ENCODE data around the gene NSF.
"Not testable (repeated sequence)": the region's sequence is repeated elsewhere in the genome, so short reads cannot be mapped to it uniquely, and the experiment has no call there.

The NSF gene

DNA sequence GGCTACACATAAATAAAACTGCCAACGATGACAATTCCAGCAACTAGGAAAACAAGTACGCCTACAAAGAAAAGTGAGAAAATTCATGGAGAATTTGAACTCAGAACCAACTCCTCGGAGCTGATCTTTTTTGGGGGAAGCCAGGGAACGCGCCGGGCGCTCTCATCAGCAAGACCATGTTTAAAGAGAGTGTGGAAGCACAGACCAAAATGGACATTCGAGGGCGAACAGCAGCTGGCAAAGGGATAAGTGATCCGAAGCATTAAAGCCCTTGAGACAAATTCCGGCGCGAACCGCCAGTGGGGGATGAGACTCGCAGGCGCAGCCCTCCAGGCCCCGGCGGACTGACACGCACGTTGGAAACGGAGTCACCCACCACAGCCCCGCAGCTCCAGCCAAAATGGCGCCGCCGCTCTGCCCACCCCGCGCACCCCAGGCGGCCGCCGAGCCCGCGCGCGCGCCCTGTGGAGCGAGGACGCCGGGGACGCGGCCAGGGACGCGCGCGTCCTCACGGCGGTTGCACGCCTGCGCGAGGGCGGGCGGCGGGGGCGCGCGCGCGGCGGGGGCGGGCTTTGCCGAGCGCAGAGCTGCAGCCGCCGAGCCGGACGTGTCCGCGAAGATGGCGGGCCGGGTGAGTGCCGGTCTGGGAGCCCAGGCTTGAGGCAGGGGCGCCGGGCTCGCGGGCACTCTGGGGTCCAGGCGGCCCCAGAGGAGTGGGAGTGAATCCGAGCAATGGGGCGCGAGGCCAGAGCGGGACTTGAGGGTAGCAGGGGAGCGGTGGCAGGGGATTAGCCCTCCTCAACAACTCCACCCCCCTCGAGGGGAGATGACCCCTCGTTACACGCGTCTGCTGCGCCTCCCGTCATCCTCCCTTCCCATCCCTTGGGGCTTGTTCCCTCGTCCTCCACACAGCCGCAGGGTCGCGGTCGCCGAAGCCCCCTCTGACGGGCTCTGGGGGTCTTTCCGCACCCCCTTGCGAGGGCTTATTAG is at the start of gene NSF:
Gene NSF (plus strand): TSS at position 513 of the 990 bp plus-strand sequence. CDS start 107 bp downstream, at position 620.
- DNase-seq (ENCODE audit: extremely low read depth, insufficient read length); H3K27me3 ChIP-seq (replicated peaks; ENCODE audit: control insufficient read depth, insufficient read depth, low read length); H3K36me3 ChIP-seq (ENCODE audit: control insufficient read depth, insufficient read depth, low read length); H3K4me3 ChIP-seq (replicated peaks; ENCODE audit: low read depth, low read length): not testable (repeated sequence)

GRCh38 chr17:46548607-46549006 is 41.9 kb upstream of the NSF start:
- DNase-seq (ENCODE audit: extremely low read depth, insufficient read length); H3K4me3 ChIP-seq (replicated peaks; ENCODE audit: low read depth, low read length); H3K36me3 ChIP-seq (ENCODE audit: control insufficient read depth, insufficient read depth, low read length); H3K27me3 ChIP-seq (replicated peaks; ENCODE audit: control insufficient read depth, insufficient read depth, low read length): not testable (repeated sequence)

- not testable (repeated sequence) for DNase-seq (ENCODE audit: extremely low read depth, insufficient read length); H3K36me3 ChIP-seq (ENCODE audit: control insufficient read depth, insufficient read depth, low read length); H3K4me3 ChIP-seq (replicated peaks; ENCODE audit: low read depth, low read length)
These were observed 31.3 kb upstream of the NSF start for GRCh38 chr17:46559155-46559554.

GRCh38 chr17:46560048-46560447 is 30.4 kb upstream of the NSF start:
- H3K27me3 ChIP-seq (replicated peaks; ENCODE audit: control insufficient read depth, insufficient read depth, low read length); DNase-seq (ENCODE audit: extremely low read depth, insufficient read length); H3K4me3 ChIP-seq (replicated peaks; ENCODE audit: low read depth, low read length); H3K36me3 ChIP-seq (ENCODE audit: control insufficient read depth, insufficient read depth, low read length): not testable (repeated sequence)

More at GRCh38 chr17:46559155-46559554, 31.3 kb upstream of the NSF start:
- not testable (repeated sequence) for H3K27me3 ChIP-seq (replicated peaks; ENCODE audit: control insufficient read depth, insufficient read depth, low read length)

DNA sequence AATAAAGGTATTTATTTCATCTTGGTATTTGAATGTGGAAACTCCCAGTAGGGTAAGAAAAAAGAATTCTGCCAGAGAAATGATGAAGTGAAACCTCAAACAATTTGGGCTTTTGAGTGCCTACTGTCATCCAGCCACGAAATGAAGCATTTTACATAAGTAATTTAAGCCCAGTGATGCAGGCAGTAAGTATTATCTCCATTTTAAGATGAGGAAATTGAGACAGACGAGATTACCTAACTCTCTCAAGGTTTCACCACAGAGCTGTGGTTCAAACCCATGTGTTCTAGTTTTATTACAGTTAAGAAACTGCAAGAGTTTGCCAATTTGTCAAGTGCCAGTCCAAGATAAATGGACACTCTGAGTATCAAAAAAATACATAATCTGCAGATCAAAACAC is 24.2 kb upstream of the NSF start:
- H3K4me3 ChIP-seq (replicated peaks; ENCODE audit: low read depth, low read length); H3K36me3 ChIP-seq (ENCODE audit: control insufficient read depth, insufficient read depth, low read length); DNase-seq (ENCODE audit: extremely low read depth, insufficient read length); H3K27me3 ChIP-seq (replicated peaks; ENCODE audit: control insufficient read depth, insufficient read depth, low read length): not testable (repeated sequence)

DNA sequence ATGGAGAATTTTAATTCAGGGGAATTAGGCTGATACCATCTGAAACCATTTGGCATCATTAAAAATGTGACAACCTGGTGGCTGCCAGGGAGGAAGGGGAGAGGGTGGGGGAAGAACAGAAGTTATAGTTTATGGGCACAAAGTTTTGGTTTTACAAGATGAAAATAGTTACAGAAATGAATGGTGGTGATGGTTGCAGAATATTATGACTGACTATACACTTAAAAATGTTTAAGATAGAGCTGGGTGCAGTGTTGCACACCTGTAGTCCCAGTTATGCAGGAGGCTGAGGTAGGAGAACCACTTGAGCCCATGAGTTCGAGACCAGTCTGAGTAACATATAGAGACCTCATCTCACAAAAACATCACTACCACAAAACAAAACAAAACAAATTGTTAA is 23.5 kb upstream of the NSF start:
- H3K4me3 ChIP-seq (replicated peaks; ENCODE audit: low read depth, low read length); DNase-seq (ENCODE audit: extremely low read depth, insufficient read length); H3K36me3 ChIP-seq (ENCODE audit: control insufficient read depth, insufficient read depth, low read length): not testable (repeated sequence)

GRCh38 chr17:46571796-46572195 is 18.7 kb upstream of the NSF start:
- DNase-seq (ENCODE audit: extremely low read depth, insufficient read length); H3K36me3 ChIP-seq (ENCODE audit: control insufficient read depth, insufficient read depth, low read length); H3K27me3 ChIP-seq (replicated peaks; ENCODE audit: control insufficient read depth, insufficient read depth, low read length); H3K4me3 ChIP-seq (replicated peaks; ENCODE audit: low read depth, low read length): not testable (repeated sequence)

More for the DNA sequence above, 23.5 kb upstream of the NSF start:
- not testable (repeated sequence) for H3K27me3 ChIP-seq (replicated peaks; ENCODE audit: control insufficient read depth, insufficient read depth, low read length)

DNA sequence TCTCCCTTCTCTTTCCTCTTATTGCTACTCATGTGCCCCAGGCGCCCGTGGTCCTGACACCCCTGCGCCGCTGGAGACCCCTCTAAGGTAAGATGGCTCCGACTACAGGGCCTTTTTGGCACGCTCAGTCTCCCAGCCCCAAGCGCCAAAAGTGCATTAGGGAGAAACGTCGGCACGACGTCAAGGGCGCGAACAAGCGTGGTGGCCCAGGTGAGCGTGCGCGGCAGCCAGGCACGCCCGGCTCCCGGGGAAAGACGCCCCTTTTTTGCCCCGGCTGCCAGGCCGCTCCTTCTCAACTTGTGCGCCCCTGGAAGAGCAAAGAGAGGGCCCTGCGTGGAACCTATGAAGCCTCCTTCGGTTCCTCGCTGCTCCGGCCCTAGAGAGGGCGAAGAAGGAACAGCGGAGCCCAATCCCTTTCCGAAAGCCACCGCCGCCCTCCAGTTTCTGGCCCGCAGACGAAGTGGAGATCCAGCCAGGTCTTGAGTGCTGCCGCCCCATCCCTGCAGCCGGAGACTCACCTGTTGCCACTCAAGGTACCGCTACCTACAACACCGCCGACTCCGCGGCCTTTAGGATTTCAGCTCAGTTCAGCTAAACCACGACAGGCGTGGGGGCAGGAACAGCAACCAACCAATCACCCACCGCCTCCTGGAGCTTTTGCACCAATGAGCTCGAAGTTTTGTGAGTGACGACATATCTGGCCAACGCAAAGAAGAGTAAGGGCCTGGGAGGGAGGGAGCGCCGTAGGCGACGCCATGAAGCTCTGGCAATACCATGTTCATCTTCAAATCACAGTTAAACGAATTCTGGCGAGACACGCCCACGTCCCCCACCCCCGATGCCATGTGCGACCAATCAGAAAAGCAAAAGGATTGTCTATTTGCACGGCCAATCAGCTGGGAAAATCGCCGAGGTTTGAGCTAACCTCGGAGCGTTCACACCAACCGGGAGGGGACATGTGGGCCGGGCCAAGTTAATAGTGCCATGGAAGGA is 11.1 kb upstream of the NSF start, which contains the start of gene ARL17A:
Gene ARL17A (minus strand): TSS at position 609 of the 993 bp plus-strand sequence. CDS start 3,369 bp downstream, outside the sequence.
- H3K4me3 ChIP-seq (replicated peaks; ENCODE audit: low read depth, low read length); H3K27me3 ChIP-seq (replicated peaks; ENCODE audit: control insufficient read depth, insufficient read depth, low read length); DNase-seq (ENCODE audit: extremely low read depth, insufficient read length); H3K36me3 ChIP-seq (ENCODE audit: control insufficient read depth, insufficient read depth, low read length): not testable (repeated sequence)

GRCh38 chr17:46580082-46580481 is 10.4 kb upstream of the NSF start:
- DNase-seq (ENCODE audit: extremely low read depth, insufficient read length); H3K36me3 ChIP-seq (ENCODE audit: control insufficient read depth, insufficient read depth, low read length); H3K27me3 ChIP-seq (replicated peaks; ENCODE audit: control insufficient read depth, insufficient read depth, low read length); H3K4me3 ChIP-seq (replicated peaks; ENCODE audit: low read depth, low read length): not testable (repeated sequence)

- DNase-seq (ENCODE audit: extremely low read depth, insufficient read length); H3K27me3 ChIP-seq (replicated peaks; ENCODE audit: control insufficient read depth, insufficient read depth, low read length); H3K36me3 ChIP-seq (ENCODE audit: control insufficient read depth, insufficient read depth, low read length); H3K4me3 ChIP-seq (replicated peaks; ENCODE audit: low read depth, low read length): not testable (repeated sequence)
These were observed 5.0 kb upstream of the NSF start for GRCh38 chr17:46585444-46585843.

GRCh38 chr17:46591332-46591731 is 863 bp downstream of the NSF start:
- H3K27me3 ChIP-seq (replicated peaks; ENCODE audit: control insufficient read depth, insufficient read depth, low read length); H3K36me3 ChIP-seq (ENCODE audit: control insufficient read depth, insufficient read depth, low read length); H3K4me3 ChIP-seq (replicated peaks; ENCODE audit: low read depth, low read length); DNase-seq (ENCODE audit: extremely low read depth, insufficient read length): not testable (repeated sequence)

DNA sequence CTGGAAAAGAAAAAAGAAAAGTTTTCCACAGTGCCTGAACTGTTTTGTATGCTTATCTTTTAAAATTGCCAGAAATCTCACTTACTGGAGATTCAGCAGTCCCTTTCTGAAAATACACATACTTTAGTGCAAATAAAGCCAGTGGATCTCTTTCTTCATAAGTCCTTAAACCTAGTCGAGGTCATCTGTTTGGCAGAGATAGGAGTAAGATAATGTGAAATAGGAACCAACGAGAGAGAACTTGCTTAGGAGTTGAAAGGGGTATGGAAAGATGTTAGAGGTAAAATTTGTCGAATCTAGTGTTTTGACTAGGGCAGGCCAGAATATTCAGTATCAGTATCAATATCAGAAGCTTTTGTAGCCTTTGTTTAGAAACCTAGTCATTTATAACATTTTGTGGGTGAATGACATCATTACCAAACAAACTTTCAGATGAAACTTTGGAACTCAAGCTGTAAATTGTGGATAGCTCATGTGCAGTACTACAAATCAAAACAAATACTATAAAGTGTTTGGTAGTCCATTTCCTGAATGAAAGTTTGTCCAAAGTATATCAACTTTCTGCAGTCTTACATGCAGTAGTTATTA is 8.0 kb downstream of the NSF start:
- not testable (repeated sequence) for H3K27me3 ChIP-seq (replicated peaks; ENCODE audit: control insufficient read depth, insufficient read depth, low read length); DNase-seq (ENCODE audit: extremely low read depth, insufficient read length); H3K4me3 ChIP-seq (replicated peaks; ENCODE audit: low read depth, low read length); H3K36me3 ChIP-seq (ENCODE audit: control insufficient read depth, insufficient read depth, low read length)

DNA sequence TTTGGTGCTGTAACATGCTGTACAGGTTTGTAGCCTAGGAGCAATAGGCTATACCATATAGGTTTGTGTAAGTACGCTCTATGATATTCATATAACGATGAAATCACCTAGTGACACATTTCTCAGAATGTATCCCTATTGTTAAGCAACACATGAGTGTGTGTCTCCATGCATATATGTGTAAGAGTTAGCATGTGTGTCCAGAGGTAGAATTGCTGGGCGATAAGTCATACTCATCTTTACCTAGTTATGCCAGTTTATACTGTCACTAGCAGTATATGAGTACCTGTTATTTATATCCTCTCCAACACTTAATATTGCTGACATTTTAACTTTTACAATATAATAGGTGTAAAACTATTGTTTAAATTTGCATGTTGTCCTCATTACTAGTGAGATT is 10.3 kb downstream of the NSF start:
- not testable (repeated sequence) for H3K4me3 ChIP-seq (replicated peaks; ENCODE audit: low read depth, low read length); H3K36me3 ChIP-seq (ENCODE audit: control insufficient read depth, insufficient read depth, low read length); DNase-seq (ENCODE audit: extremely low read depth, insufficient read length)

More for the DNA sequence above, 10.3 kb downstream of the NSF start:
- H3K27me3 ChIP-seq (replicated peaks; ENCODE audit: control insufficient read depth, insufficient read depth, low read length), result not testable (repeated sequence)
